Esophagus muscularis mucosa (tissue), 3 donors: ENCODE results near the gene DNAJA4.

Source experiments
- EP300 ChIP-seq: sonication (generic); formaldehyde crosslinking; IDR thresholded peaks from one replicate; pipeline ENCODE4 v1.6.1; 2017; ENCODE audit warnings: antibody characterized with exemption
- TF ChIP-seq, protein P1 (sequence below), 3 experiments: fragments of 200-600 bp in 2 of 3; fragments of 450-650 bp in 1 of 3; sonication (generic) in 2 of 3; IDR thresholded peaks; one replicate each; pipeline ENCODE4 v1.5.1; 2017 to 2019; ENCODE audit warnings: antibody characterized with exemption in 3 of 3, mild to moderate bottlenecking in 2 of 3, moderate library complexity in 1 of 3

DNA sequence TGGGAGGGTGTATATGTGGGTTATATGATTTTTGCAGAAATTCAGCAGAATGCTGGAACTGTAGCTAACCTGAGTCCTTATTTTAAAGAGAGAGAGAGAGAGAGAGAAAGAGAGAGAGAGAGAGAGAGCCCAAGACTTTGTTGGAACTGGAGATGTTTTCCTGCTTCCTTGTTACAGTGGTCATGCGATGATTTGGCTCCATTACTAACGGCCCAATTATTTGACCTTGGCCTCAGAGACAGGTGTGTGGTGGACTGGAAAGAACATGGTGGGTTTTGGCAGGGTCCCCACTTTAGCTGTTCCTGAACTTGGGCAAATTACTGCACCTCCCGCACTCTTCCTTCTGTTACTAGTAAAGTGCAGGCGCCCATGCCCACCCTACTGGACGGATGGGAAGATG lies 15.2 kb upstream of the DNAJA4 start:
- TF ChIP-seq EP300 = no peak
- TF ChIP-seq, protein P1, sequence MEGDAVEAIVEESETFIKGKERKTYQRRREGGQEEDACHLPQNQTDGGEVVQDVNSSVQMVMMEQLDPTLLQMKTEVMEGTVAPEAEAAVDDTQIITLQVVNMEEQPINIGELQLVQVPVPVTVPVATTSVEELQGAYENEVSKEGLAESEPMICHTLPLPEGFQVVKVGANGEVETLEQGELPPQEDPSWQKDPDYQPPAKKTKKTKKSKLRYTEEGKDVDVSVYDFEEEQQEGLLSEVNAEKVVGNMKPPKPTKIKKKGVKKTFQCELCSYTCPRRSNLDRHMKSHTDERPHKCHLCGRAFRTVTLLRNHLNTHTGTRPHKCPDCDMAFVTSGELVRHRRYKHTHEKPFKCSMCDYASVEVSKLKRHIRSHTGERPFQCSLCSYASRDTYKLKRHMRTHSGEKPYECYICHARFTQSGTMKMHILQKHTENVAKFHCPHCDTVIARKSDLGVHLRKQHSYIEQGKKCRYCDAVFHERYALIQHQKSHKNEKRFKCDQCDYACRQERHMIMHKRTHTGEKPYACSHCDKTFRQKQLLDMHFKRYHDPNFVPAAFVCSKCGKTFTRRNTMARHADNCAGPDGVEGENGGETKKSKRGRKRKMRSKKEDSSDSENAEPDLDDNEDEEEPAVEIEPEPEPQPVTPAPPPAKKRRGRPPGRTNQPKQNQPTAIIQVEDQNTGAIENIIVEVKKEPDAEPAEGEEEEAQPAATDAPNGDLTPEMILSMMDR (IDR thresholded peaks at IDR 0.05) = no peak
